Measurements from ENCODE around the gene CD2AP. TPM values are rescaled to one million over a fixed set of nuclear protein-coding genes. Genes with fewer than 3 reads are reported as not detected.

Gene CD2AP
- total and polyA plus RNA-seq, 7 donors = 17.7 to 80.2 (median 21.8) TPM

DNA sequence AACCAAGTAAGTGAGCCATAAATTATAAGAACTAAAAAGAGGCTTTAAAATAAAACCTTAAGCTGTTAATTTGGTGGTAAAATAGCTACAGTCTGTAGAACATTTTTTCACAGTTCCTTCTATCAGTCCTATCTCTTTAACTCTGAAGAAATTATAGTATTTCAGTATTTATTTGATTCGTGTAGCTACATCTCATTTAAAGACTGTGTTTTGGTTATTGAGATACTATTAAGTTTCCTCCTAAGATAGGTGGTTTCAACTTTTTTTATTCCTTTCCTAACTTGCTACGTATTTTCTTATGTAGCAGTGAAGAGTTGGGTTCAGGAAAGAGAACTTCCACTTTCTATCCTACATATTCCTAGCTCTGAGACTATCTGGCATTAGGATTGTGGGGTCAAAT is 97.2 kb downstream of the CD2AP start:
- 96 to 98% methylated on average over 2 of the region's 2 CpGs for WGBS, 2 donors
- Histone ChIP-seq H3K9me3 (no peaks in the 10 kb centered on the region), H3K4me1 (peaks cover 0 to 5% (median 2%) of the 10 kb centered on the region in 4 donors), H3K4me3 (no peak overlapping the region), H3K27ac (no peak overlapping the region), H3K36me3 (peaks cover 0 to 33% (median 5%) of the 10 kb centered on the region in 4 donors), H3K27me3 (no peaks in the 10 kb centered on the region)
- TF ChIP-seq EP300 (IDR thresholded peaks at IDR 0.05) (no peak), POLR2AphosphoS5 (IDR thresholded peaks at IDR 0.05) (no peak), POLR2A (IDR thresholded peaks at IDR 0.05) (no peak)
- TF ChIP-seq, protein P1, sequence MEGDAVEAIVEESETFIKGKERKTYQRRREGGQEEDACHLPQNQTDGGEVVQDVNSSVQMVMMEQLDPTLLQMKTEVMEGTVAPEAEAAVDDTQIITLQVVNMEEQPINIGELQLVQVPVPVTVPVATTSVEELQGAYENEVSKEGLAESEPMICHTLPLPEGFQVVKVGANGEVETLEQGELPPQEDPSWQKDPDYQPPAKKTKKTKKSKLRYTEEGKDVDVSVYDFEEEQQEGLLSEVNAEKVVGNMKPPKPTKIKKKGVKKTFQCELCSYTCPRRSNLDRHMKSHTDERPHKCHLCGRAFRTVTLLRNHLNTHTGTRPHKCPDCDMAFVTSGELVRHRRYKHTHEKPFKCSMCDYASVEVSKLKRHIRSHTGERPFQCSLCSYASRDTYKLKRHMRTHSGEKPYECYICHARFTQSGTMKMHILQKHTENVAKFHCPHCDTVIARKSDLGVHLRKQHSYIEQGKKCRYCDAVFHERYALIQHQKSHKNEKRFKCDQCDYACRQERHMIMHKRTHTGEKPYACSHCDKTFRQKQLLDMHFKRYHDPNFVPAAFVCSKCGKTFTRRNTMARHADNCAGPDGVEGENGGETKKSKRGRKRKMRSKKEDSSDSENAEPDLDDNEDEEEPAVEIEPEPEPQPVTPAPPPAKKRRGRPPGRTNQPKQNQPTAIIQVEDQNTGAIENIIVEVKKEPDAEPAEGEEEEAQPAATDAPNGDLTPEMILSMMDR (IDR thresholded peaks at IDR 0.05) = no peak
- no peak for DNase-seq
- intact Hi-C loops (cut with DNase I) = no loop called here

DNA sequence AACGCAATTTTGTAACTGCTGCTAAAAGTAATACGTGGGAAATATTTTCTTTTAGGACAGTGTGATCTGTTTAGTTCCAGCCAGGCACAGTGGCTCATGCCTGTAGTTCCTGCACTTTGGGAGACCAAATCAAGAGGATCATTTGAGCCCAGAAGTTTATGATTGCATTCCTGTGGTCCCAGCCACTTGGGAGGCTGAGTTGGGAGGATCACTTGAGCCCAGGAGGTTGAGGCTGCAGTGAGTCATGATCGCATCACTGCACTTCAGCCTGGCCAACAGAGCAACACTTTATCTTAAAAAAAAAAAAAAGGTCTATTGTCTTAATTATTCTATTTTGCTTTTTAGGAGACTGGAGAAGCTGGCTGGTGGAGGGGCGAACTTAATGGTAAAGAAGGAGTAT is 101.5 kb downstream of the CD2AP start:
- Histone ChIP-seq H3K4me3 (no peak overlapping the region), H3K27ac (no peak overlapping the region), H3K9me3 (no peaks in the 10 kb centered on the region), H3K36me3 (peaks cover 0 to 66% (median 9%) of the 10 kb centered on the region in 4 donors), H3K4me1 (no peaks in the 10 kb centered on the region), H3K27me3 (no peaks in the 10 kb centered on the region)
- 97 to 98% methylated on average over 4 of the region's 4 CpGs for WGBS, 2 donors
- TF ChIP-seq POLR2A (IDR thresholded peaks at IDR 0.05) (no peak), POLR2AphosphoS5 (IDR thresholded peaks at IDR 0.05) (no peak), EP300 (IDR thresholded peaks at IDR 0.05) (no peak)
- TF ChIP-seq, protein P1 (IDR thresholded peaks at IDR 0.05) = no peak
- no peak for DNase-seq
- intact Hi-C loops (cut with DNase I) = no loop called here

DNA sequence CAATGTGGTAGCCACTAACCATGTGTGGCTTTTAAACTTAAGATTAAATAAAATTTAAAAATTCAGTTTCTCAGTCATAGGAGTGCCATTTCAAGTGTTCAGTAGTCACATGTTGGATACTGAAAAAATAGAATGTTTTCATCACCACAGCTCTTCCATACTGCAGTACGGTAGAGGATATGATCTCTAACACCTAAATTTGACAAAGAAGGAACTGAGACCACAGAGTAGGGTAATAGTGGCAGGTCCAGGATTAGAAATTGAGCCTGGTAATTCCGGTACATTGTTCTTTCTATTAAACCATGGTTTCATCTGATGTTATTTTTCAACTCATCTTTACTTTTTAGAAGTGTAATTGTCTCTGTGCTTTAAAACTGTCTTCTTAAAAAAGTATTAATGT is 104.0 kb downstream of the CD2AP start:
- H3K36me3 ChIP-seq = peaks cover 0 to 63% (median 9%) of the 10 kb centered on the region in 4 donors

DNA sequence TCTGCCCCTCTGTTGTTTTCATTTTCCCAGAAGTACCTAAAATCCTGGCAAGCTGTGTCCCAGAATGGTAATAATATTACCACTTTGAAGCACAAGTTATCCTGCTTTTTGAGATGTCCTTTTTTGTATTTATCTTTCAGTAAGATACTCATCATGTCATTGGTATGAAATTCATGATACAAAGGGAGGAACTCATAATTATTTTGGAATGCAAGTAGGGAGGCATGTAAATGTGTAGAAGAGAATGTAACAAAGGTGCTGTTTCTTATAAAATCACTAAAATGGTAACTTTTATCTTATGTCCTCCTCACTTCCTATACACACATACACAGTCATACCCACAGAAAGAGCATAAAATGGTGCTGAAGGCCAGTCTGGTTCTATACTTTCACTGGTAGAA is 109.9 kb downstream of the CD2AP start:
- TF ChIP-seq EP300 (IDR thresholded peaks at IDR 0.05) (no peak), POLR2AphosphoS5 (IDR thresholded peaks at IDR 0.05) (no peak), POLR2A (IDR thresholded peaks at IDR 0.05) (no peak)
- TF ChIP-seq, protein P1 (IDR thresholded peaks at IDR 0.05) = no peak
- no peaks in the 10 kb centered on the region for H3K9me3 ChIP-seq
- H3K4me3 ChIP-seq = no peak overlapping the region
- intact Hi-C loops (cut with DNase I) = loop anchor here (10.0 kb wide), 1 partner anchor 173 kb away; no protein-coding TSS in a partner anchor
- DNase-seq = no peak
- no peaks in the 10 kb centered on the region for H3K4me1 ChIP-seq
- H3K27me3 ChIP-seq = no peaks in the 10 kb centered on the region
- no peak overlapping the region for H3K27ac ChIP-seq
- peaks cover 0 to 19% (median 3%) of the 10 kb centered on the region in 4 donors for H3K36me3 ChIP-seq

More for the DNA sequence above, 104.0 kb downstream of the CD2AP start:
- Histone ChIP-seq H3K4me3 (no peak overlapping the region), H3K9me3 (no peaks in the 10 kb centered on the region), H3K27me3 (no peaks in the 10 kb centered on the region), H3K4me1 (no peaks in the 10 kb centered on the region), H3K27ac (no peak overlapping the region)
- TF ChIP-seq POLR2AphosphoS5 (IDR thresholded peaks at IDR 0.05) (no peak), POLR2A (IDR thresholded peaks at IDR 0.05) (no peak), EP300 (IDR thresholded peaks at IDR 0.05) (no peak)
- TF ChIP-seq, protein P1 (IDR thresholded peaks at IDR 0.05) = no peak
- intact Hi-C loops (cut with DNase I) = loop anchor here (10.0 kb wide), 1 partner anchor 167 kb away; no protein-coding TSS in a partner anchor
- DNase-seq = no peak
- WGBS, 2 donors = 69 to 71% methylated on average over 2 of the region's 2 CpGs

Data from sigmoid colon (tissue), 7 donors.